Liver (tissue), 9 donors: ENCODE measurements around the gene ANKRD17. TPM values are rescaled to one million over a fixed set of nuclear protein-coding genes. Genes with fewer than 3 reads are reported as not detected.

Source experiments
- DNase-seq: peaks from one replicate; pipeline ENCODE4 v3.0.0-alpha.2; 2017; ENCODE audit warnings: low spot score
- H3K27ac ChIP-seq, 2 donors: one replicate each; pipeline ENCODE4 v1.7.0; 2013; ENCODE audit warnings: inconsistent platforms in 2 of 2, low read length in 2 of 2, control low read depth in 1 of 2, low read depth in 1 of 2, mild to moderate bottlenecking in 1 of 2
- H3K27me3 ChIP-seq, 4 donors: one replicate each; pipeline versions ENCODE4 v1.6.1 to v1.7.0; 2013; ENCODE audit warnings: low read length in 3 of 4, inconsistent platforms in 1 of 4, mild to moderate bottlenecking in 1 of 4, moderate library complexity in 1 of 4; ENCODE audit not compliant: control insufficient read depth in 4 of 4, insufficient read depth in 4 of 4
- H3K36me3 ChIP-seq, 4 donors: one replicate each; pipeline versions ENCODE4 v1.6.1 to v1.7.0; 2013; ENCODE audit warnings: low read length in 3 of 4, mild to moderate bottlenecking in 3 of 4, low read depth in 1 of 4, moderate library complexity in 1 of 4; ENCODE audit not compliant: control insufficient read depth in 4 of 4, insufficient read depth in 3 of 4
- H3K4me1 ChIP-seq, 4 donors: one replicate each; pipeline versions ENCODE4 v1.6.1 to v1.7.0; 2013; ENCODE audit warnings: low read length in 3 of 4, mild to moderate bottlenecking in 3 of 4, moderate library complexity in 1 of 4; ENCODE audit not compliant: control insufficient read depth in 4 of 4, insufficient read depth in 4 of 4
- H3K4me3 ChIP-seq, 3 donors: one replicate each; pipeline versions ENCODE4 v1.6.1 to v1.7.0; 2013; ENCODE audit warnings: low read length in 3 of 3, control low read depth in 1 of 3, low read depth in 1 of 3, mild to moderate bottlenecking in 1 of 3
- H3K9ac ChIP-seq, 2 donors: one replicate each; pipeline ENCODE4 v1.7.0; 2013; ENCODE audit warnings: low read length in 2 of 2, mild to moderate bottlenecking in 2 of 2, moderate library complexity in 2 of 2, control low read depth in 1 of 2, low read depth in 1 of 2
- H3K9me3 ChIP-seq, 4 donors: one replicate each; pipeline versions ENCODE4 v1.6.1 to v1.7.0; 2013; ENCODE audit warnings: low read length in 3 of 4; ENCODE audit not compliant: control insufficient read depth in 4 of 4
- ATF3 ChIP-seq: IDR thresholded peaks from 2 replicates; pipeline ENCODE4 v1.6.1; 2016; ENCODE audit warnings: antibody characterized with exemption
- CTCF ChIP-seq: fragments of 150-350 bp; IDR thresholded peaks from 2 replicates; pipeline ENCODE4 v1.5.1; 2017; ENCODE audit warnings: improper control_type of control experiment, low read depth, low read length; ENCODE audit not compliant: missing input control
- FOXA1 ChIP-seq: IDR thresholded peaks from 2 replicates; pipeline ENCODE4 v1.6.1; 2016; ENCODE audit warnings: antibody characterized with exemption
- FOXA2 ChIP-seq: IDR thresholded peaks from 2 replicates; pipeline ENCODE4 v1.6.1; 2016; ENCODE audit warnings: antibody characterized with exemption
- GABPA ChIP-seq, 2 donors: IDR thresholded peaks in 1 of 2; conservative IDR thresholded peaks in 1 of 2; 2 replicates each; pipeline ENCODE4 v1.6.1; 2016; ENCODE audit warnings: antibody characterized with exemption in 2 of 2, mild to moderate bottlenecking in 1 of 2, moderate library complexity in 1 of 2
- HNF4G ChIP-seq: IDR thresholded peaks from 2 replicates; pipeline ENCODE4 v1.6.1; 2016; ENCODE audit warnings: antibody characterized with exemption
- JUND ChIP-seq, 2 donors: IDR thresholded peaks; 2 replicates each; pipeline ENCODE4 v1.6.1; 2016; ENCODE audit warnings: antibody characterized with exemption in 2 of 2
- MAX ChIP-seq: IDR thresholded peaks from 2 replicates; pipeline ENCODE4 v1.6.1; 2016; ENCODE audit warnings: antibody characterized with exemption
- RAD21 ChIP-seq, 2 donors: IDR thresholded peaks; 2 replicates each; pipeline ENCODE4 v1.6.1; 2016; ENCODE audit warnings: antibody characterized with exemption in 2 of 2, mild to moderate bottlenecking in 2 of 2
- REST ChIP-seq: IDR thresholded peaks from 2 replicates; pipeline ENCODE4 v1.6.1; 2016; ENCODE audit warnings: antibody characterized with exemption, mild to moderate bottlenecking
- RXRA ChIP-seq, 2 donors: IDR thresholded peaks; 2 replicates each; pipeline ENCODE4 v1.6.1; 2017 to 2018; ENCODE audit warnings: antibody characterized with exemption in 2 of 2, mild to moderate bottlenecking in 1 of 2
- SP1 ChIP-seq: IDR thresholded peaks from 2 replicates; pipeline ENCODE4 v1.6.1; 2018; ENCODE audit warnings: antibody characterized with exemption, mild to moderate bottlenecking
- TAF1 ChIP-seq: conservative IDR thresholded peaks from 2 replicates; pipeline ENCODE4 v1.6.1; 2016; ENCODE audit warnings: antibody characterized with exemption, mild to moderate bottlenecking
- YY1 ChIP-seq: IDR thresholded peaks from 2 replicates; pipeline ENCODE4 v1.6.1; 2016; ENCODE audit warnings: antibody characterized with exemption, mild to moderate bottlenecking
- WGBS: extraction: QIAGEN DNeasy Blood & Tissue Kit; methylation state at CpG from one replicate; pipeline ENCODE4 v1.1.7; 2013; 5-methylcytosine and 5-hydroxymethylcytosine counted together
- polyA plus RNA-seq, 2 donors: library from polyadenylated mRNA; stranded (reverse) in 1 of 2; unstranded in 1 of 2; fragments of 200-250 nt in 1 of 2; fragments of >200 nt in 1 of 2; fragmentation: Nextera tagmentation in 1 of 2; extraction: Ambion mirVana in 1 of 2; gene quantifications; one replicate each; pipeline versions ENCODE4 v1.2.1 to v1.2.3, GENCODE V29; 2013 to 2015
- total RNA-seq, 2 donors: library from RNA; depleted of rRNA; stranded (reverse); fragments of >200 nt; gene quantifications; one replicate each; pipeline ENCODE4 v1.2.3, GENCODE V29; 2014
- TF ChIP-seq, protein P1 (sequence below): IDR thresholded peaks from 2 replicates; pipeline ENCODE4 v1.6.1; 2016; ENCODE audit warnings: antibody characterized with exemption
- donor health status: healthy.
- donor health status: healthy.
- donor health status: healthy.
- donor health status: healthy.
- donor health status: healthy.

Gene ANKRD17
- total and polyA plus RNA-seq, 4 donors, result 11.6 to 38.5 (median 19.7) TPM

DNA sequence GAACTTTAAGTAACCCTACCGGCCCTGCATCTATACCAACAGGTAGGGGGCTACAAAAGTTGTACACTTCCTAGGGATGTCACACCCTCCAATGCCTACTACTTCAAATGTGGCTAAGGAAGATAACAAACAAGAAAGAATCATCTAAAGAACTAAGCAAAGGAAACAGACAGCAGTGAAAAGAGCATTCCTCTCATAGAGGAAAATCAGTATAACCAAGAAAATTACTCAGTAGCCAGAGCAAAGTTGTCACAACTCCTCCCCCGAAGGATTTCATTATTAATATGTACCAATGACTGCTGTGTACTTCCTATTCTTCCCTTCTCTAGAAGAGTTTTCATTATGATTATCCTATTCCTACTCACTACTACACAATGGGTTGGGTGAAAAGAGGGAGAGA, 12.6 kb downstream of the ANKRD17 start:
- no peak for DNase-seq
- 87% methylated on average over 2 of the region's 2 CpGs for WGBS
- no peaks in the 10 kb centered on the region for H3K36me3 ChIP-seq
- H3K9ac ChIP-seq, result no peak overlapping the region
- H3K4me3 ChIP-seq, result no peak overlapping the region
- TF ChIP-seq, protein P1, sequence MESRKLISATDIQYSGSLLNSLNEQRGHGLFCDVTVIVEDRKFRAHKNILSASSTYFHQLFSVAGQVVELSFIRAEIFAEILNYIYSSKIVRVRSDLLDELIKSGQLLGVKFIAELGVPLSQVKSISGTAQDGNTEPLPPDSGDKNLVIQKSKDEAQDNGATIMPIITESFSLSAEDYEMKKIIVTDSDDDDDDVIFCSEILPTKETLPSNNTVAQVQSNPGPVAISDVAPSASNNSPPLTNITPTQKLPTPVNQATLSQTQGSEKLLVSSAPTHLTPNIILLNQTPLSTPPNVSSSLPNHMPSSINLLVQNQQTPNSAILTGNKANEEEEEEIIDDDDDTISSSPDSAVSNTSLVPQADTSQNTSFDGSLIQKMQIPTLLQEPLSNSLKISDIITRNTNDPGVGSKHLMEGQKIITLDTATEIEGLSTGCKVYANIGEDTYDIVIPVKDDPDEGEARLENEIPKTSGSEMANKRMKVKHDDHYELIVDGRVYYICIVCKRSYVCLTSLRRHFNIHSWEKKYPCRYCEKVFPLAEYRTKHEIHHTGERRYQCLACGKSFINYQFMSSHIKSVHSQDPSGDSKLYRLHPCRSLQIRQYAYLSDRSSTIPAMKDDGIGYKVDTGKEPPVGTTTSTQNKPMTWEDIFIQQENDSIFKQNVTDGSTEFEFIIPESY, result no peak
- no peak for TF ChIP-seq ATF3
- no peak for TF ChIP-seq SP1
- no peak for TF ChIP-seq MAX
- no peak for TF ChIP-seq CTCF
- TF ChIP-seq GABPA (IDR thresholded peaks at IDR 0.05 in 1 of 2, conservative IDR thresholded peaks at IDR 0.05 in 1 of 2), result no peak
- TF ChIP-seq JUND (IDR thresholded peaks at IDR 0.05), result no peak
- no peak for TF ChIP-seq TAF1
- TF ChIP-seq REST, result no peak
- no peak for TF ChIP-seq RXRA (IDR thresholded peaks at IDR 0.05)
- TF ChIP-seq RAD21 (IDR thresholded peaks at IDR 0.05), result no peak
- no peak for TF ChIP-seq FOXA1
- TF ChIP-seq HNF4G, result no peak
- no peak for TF ChIP-seq FOXA2
- no peak overlapping the region for H3K27ac ChIP-seq
- peaks cover 0 to 2% (median under 1%) of the 10 kb centered on the region in 4 donors for H3K4me1 ChIP-seq
- H3K9me3 ChIP-seq, result no peaks in the 10 kb centered on the region
- no peaks in the 10 kb centered on the region for H3K27me3 ChIP-seq

GRCh38 chr4:73244945-73245601, 13.5 kb downstream of the ANKRD17 start:
- no peak overlapping the region for H3K9ac ChIP-seq
- no peaks in the 10 kb centered on the region for H3K27me3 ChIP-seq
- no peak overlapping the region for H3K27ac ChIP-seq
- DNase-seq, result no peak
- H3K9me3 ChIP-seq, result no peaks in the 10 kb centered on the region
- H3K4me3 ChIP-seq, result no peak overlapping the region
- TF ChIP-seq JUND (IDR thresholded peaks at IDR 0.05) (no peak), ATF3 (no peak), MAX (no peak), REST (no peak), YY1 (no peak)
- peaks cover 0 to 2% (median under 1%) of the 10 kb centered on the region in 4 donors for H3K4me1 ChIP-seq
- no peaks in the 10 kb centered on the region for H3K36me3 ChIP-seq
- 94% methylated on average over 4 of the region's 4 CpGs for WGBS
